Activated CD8-positive, alpha-beta memory T cell treated with anti-CD3 and anti-CD28 coated beads, Interleukin-2, amount 50 U/mL, for 1 hour (primary cell): ENCODE measurements around the gene ZNF740.

Source experiments
- DNase-seq: peaks from one replicate; pipeline ENCODE4 v3.0.0-alpha.2; 2020; ENCODE audit errors: extremely low read depth

ZNF740 gene

GRCh38 chr12:53226815-53227214 is 46.3 kb downstream of the ZNF740 start:
- DNase-seq, result no peak

- DNase-seq, result no peak
Observed at GRCh38 chr12:53227341-53227740, 46.8 kb downstream of the ZNF740 start.

GRCh38 chr12:53227836-53228235 is 47.3 kb downstream of the ZNF740 start:
- DNase-seq, result no peak

GRCh38 chr12:53229454-53229853 is 48.9 kb downstream of the ZNF740 start:
- DNase-seq, result no peak

GRCh38 chr12:53230108-53230845 is 49.8 kb downstream of the ZNF740 start:
- no peak for DNase-seq

GRCh38 chr12:53231671-53231920 is 51.1 kb downstream of the ZNF740 start:
- no peak for DNase-seq

- DNase-seq, result no peak
Observed at GRCh38 chr12:53231921-53232645, 51.6 kb downstream of the ZNF740 start, which contains the start of gene RARG. Gene RARG (minus strand): TSS chr12:53232209. CDS start chr12:53227545, 4,664 bp downstream.

- DNase-seq, result no peak
Observed at GRCh38 chr12:53232646-53233461, 52.3 kb downstream of the ZNF740 start.

GRCh38 chr12:53233671-53234121 is 53.2 kb downstream of the ZNF740 start:
- DNase-seq, result no peak

- no peak for DNase-seq
Observed at GRCh38 chr12:53234271-53234914, 53.9 kb downstream of the ZNF740 start.

GRCh38 chr12:53235164-53235563 is 54.6 kb downstream of the ZNF740 start:
- DNase-seq, result no peak

GRCh38 chr12:53235742-53236442 is 55.4 kb downstream of the ZNF740 start:
- no peak for DNase-seq

- no peak for DNase-seq
Observed at GRCh38 chr12:53236443-53237111, 56.1 kb downstream of the ZNF740 start.

GRCh38 chr12:53239643-53240258 is 59.2 kb downstream of the ZNF740 start:
- no peak for DNase-seq

GRCh38 chr12:53241623-53242412 is 61.3 kb downstream of the ZNF740 start:
- DNase-seq, result no peak

- no peak for DNase-seq
Observed at GRCh38 chr12:53244337-53244736, 63.8 kb downstream of the ZNF740 start.
